GM18511 (cell line): ENCODE measurements around the gene OR5AL1.
"Not testable (repeated sequence)": the region's sequence is repeated elsewhere in the genome, so short reads cannot be mapped to it uniquely, and the experiment has no call there.

Experiments used
- ATAC-seq: cut with Tn5 transposase; IDR thresholded peaks from one replicate; pipeline ENCODE4 v1.9.1; 2021; ENCODE audit warnings: mild to moderate bottlenecking, moderate library complexity; ENCODE audit not compliant: unreplicated experiment

OR5AL1 gene

GRCh38 chr11:56412396-56412795, at the start of gene OR5AL1:
TSS of gene OR5AL1 (plus strand) at chr11:56412696.
- ATAC-seq = no peak

- no peak for ATAC-seq
Observed at GRCh38 chr11:56375324-56375723, 37.2 kb upstream of the OR5AL1 start, which contains the start of gene OR8U1. TSS of gene OR8U1 (plus strand) at chr11:56375624. CDS start at chr11:56375624, 0 bp downstream.

DNA sequence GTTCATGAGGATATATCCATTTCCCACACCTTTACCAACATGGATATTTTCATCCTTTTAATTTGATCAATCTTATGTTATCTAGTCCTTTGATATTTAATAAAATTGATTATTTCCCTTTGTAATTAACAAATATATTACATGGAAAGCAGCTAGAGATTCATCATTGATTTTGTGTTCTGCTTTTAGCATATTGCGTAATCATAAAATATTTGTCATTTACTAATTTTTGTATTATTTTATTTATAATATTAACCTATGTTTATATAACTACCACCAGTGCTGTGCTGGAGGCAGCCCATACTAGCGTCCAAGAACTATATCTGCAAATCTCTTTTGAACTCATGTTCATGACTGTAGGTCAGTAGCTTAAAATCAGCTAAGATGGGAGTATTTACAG, 32.4 kb upstream of the OR5AL1 start:
- no peak for ATAC-seq

DNA sequence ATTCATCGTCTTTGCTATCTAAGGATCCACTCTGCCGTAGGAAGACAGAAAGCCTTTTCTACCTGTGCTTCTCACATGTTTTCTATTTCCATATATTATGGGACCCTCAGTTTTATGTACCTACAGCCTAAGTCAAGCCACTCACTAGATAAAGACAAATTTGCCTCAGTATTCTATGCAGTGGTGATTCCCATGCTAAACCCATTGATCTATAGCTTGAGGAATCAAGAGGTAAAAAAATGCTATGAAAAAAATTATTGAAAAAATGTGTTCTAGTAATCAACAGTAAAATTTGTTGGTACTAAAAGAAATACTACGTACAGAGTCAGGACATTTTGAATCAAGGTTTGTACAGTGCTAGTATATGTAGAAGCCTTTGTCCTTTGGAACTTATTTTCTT, 18.1 kb upstream of the OR5AL1 start:
- ATAC-seq = no peak

- no peak for ATAC-seq
Observed at GRCh38 chr11:56396047-56396446, 16.4 kb upstream of the OR5AL1 start.

DNA sequence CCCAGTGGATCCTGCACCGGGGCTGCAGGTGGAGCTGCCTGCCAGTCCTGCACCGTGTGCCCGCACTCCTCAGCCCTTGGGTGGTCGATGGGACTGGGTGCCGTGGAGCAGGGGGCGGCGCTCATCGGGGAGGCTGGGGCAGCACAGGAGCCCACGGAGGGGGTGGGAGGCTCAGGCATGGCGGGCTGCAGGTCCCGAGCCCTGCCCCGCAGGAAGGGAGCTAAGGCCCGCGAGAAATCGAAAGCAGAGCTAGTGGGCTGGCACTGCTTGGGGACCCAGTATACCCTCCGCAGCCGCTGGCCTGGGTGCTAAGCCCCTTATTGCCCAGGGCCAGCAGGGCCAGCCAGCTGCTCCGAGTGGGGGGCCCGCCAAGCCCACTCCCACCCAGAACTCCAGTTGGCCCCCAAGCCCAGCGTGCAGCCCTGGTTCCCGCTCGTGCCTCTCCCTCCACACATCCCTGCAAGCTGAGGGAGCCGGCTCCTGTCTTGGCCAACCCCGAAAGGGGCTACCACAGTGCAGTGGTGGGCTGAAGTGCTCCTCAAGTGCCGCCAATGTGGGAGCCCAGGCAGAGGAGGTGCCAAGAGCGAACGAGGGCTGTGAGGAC, 10.5 kb upstream of the OR5AL1 start:
- not testable (repeated sequence) for ATAC-seq

DNA sequence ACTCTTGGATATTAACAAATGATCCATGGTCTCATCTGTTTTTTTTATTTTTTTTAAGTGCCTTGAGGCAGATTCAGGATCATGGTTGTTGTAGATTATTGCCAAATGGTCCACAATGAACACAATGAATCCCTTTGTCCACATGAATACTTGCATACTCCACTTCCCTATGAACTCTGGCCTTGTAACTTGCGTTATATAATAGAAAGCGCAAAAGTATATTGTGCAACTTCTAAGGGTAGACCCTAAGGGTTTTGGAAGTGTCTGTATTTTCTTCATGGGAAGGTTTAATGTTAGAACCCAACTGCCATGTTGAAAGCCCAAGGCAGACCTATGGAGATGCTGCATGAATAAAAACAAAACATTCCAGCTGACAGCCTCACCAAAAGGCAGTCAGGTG, 8.1 kb upstream of the OR5AL1 start:
- no peak for ATAC-seq

DNA sequence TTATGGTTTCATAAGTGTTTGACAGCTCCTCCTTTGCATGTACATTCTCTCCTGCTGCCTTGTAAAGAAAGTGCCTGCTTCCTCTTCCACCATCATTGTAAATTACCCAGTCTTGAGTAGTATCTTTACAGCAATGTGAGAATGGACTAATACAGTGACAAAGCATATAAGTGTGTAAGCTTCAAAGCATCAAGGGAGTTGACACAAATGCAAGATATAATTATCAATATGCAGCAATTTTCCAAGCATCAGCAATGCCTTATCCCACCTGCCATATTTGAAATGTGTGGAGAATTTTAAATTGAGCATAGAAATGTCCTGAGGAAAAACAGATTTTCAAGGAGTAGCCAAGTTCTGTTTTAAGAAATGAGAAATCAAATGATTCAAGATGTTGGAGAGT, 1.7 kb upstream of the OR5AL1 start:
- no peak for ATAC-seq

DNA sequence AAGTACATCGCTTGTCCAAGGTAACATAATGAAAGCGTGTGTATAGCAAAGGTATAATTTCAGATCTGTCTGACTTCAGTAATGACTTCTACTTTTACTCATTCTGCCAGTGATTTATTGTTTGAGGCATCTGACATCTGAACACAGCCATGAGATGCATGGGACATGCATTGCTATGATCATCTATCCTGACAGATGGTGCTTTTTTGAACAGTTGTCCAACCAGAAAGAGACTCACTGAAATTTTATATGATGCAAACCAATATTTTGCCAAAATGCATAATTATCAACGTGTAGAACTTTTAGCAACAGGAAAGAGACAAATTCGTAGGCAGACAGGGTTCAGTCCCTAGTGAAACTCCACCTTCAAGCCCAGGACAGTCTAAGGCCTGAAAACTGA, 41.0 kb downstream of the OR5AL1 start:
- ATAC-seq = no peak

GRCh38 chr11:56457076-56457475, 44.6 kb downstream of the OR5AL1 start:
- no peak for ATAC-seq
